Adrenal gland (tissue), 12 donors: ENCODE measurements around the gene ABLIM2. TPM values are rescaled to one million over a fixed set of nuclear protein-coding genes. Genes with fewer than 3 reads are reported as not detected.
A peak's percentile ranks its signal among the peaks of the same experiment; 100 is the strongest.

Experiments used
- DNase-seq, 7 donors: peaks; one replicate each; pipeline ENCODE4 v3.0.0-alpha.2; 2019 to 2020
- H3K27ac ChIP-seq, 5 donors: fragments of 200-600 bp; sonication (generic) in 4 of 5; 1 replicate in 3 of 5; 2 replicates in 2 of 5; pipeline versions ENCODE4 v1.5.1 to v1.8.0; 2016 to 2020; ENCODE audit warnings: mild to moderate bottlenecking in 1 of 5
- H3K27me3 ChIP-seq: fragments of 200-600 bp; 2 replicates; pipeline ENCODE4 v1.8.0; 2021
- H3K36me3 ChIP-seq, 2 donors: fragments of 200-600 bp; replicated peaks in 1 of 2; 1 replicate in 1 of 2; 2 replicates in 1 of 2; pipeline versions ENCODE4 v1.5.1 to v1.8.0; 2018 to 2022
- H3K4me1 ChIP-seq, 2 donors: fragments of 200-600 bp; replicated peaks in 1 of 2; 1 replicate in 1 of 2; 2 replicates in 1 of 2; pipeline versions ENCODE4 v1.5.1 to v1.8.0; 2018 to 2021
- H3K4me3 ChIP-seq, 4 donors: fragments of 200-600 bp; sonication (generic) in 3 of 4; one replicate each; pipeline ENCODE4 v1.5.1; 2016 to 2018
- H3K9me3 ChIP-seq, 3 donors: fragments of 200-600 bp; sonication (generic) in 1 of 3; replicated peaks in 1 of 3; 1 replicate in 2 of 3; 2 replicates in 1 of 3; pipeline versions ENCODE4 v1.5.1 to v1.8.0; 2016 to 2021
- CTCF ChIP-seq, 6 experiments: fragments of 450-650 bp in 4 of 6; fragments of 200-600 bp in 2 of 6; sonication (generic) in 1 of 6; IDR thresholded peaks; 1 replicate in 5 of 6; 2 replicates in 1 of 6; pipeline versions ENCODE4 v1.5.1 to v1.8.0; 2016 to 2021; ENCODE audit warnings: antibody characterized with exemption in 6 of 6, mild to moderate bottlenecking in 2 of 6, moderate library complexity in 1 of 6
- POLR2A ChIP-seq, 2 donors: fragments of 450-650 bp; IDR thresholded peaks; one replicate each; pipeline ENCODE4 v1.6.1; 2017; ENCODE audit warnings: antibody characterized with exemption in 2 of 2, mild to moderate bottlenecking in 2 of 2, moderate library complexity in 1 of 2
- WGBS, 4 donors: extraction: QIAGEN DNeasy Blood & Tissue Kit in 2 of 4; methylation state at CpG; one replicate each; pipeline versions ENCODE4 v1.1.5 to v1.1.7; 2013 to 2017; 5-methylcytosine and 5-hydroxymethylcytosine counted together
- intact Hi-C, 2 donors: fragments of 100-400 bp; cut with DNase I; formaldehyde crosslinking; loops; one replicate each; pipeline versions ENCODE4 v1.14.1 to v1.15.0; 2022 to 2023
- polyA plus RNA-seq, 3 donors: library from polyadenylated mRNA; stranded (reverse); fragments of 200-250 nt in 2 of 3; fragments of 350-450 nt in 1 of 3; fragmentation: Illumina TruSeq in 1 of 3; extraction: RNeasy Lipid Tissue Mini Kit (QIAGEN cat#74804) in 1 of 3; gene quantifications; one replicate each; pipeline ENCODE4 v1.2.3, GENCODE V29; 2013 to 2014
- total RNA-seq, 9 donors: library from RNA; depleted of rRNA in 4 of 9; stranded (reverse); fragments of >200 nt in 4 of 9; fragments of 120-200 nt in 1 of 9; fragmentation: NEBNext Ultra II Directional in 1 of 9; extraction: Animal tissue kit (Norgen Biotek cat#: 25700) in 1 of 9; gene quantifications; one replicate each; pipeline versions ENCODE4 v1.1.0 to v1.2.4, GENCODE V29; 2013 to 2023
- donor health status: healthy with polysubstance abuse.
- donor health status: Bipolar disorder and iron deficiency.
- donor health status: DM: yes; HTN: yes; CAD: no.
- donor health status: DM: no; HTN: no; CAD: no.
- donor health status: DM: no; HTN: no; CAD: no.
- donor health status: DM: yes; HTN: yes; CAD: no.

ABLIM2 gene
- total and polyA plus RNA-seq, 12 donors: 5.8 to 31.2 (median 14.6) TPM

- H3K27me3 ChIP-seq: no peaks in the 10 kb centered on the region
- peaks cover 4 to 19% of the 10 kb centered on the region in 2 donors for H3K4me1 ChIP-seq
- H3K27ac ChIP-seq: no peak overlapping the region
- H3K4me3 ChIP-seq: no peak overlapping the region
- H3K36me3 ChIP-seq: no peaks in the 10 kb centered on the region
- intact Hi-C loops: no loop called here
- H3K9me3 ChIP-seq: no peaks in the 10 kb centered on the region
- TF ChIP-seq POLR2A (IDR thresholded peaks at IDR 0.05) (no peak), CTCF (IDR thresholded peaks at IDR 0.05) (no peak)
- WGBS, 4 donors: 80 to 92% (median 91%) methylated on average over 10 of the region's 10 CpGs
- no peak for DNase-seq
Observed at GRCh38 chr4:8013976-8014726, 144.5 kb downstream of the ABLIM2 start.

- no peaks in the 10 kb centered on the region for H3K9me3 ChIP-seq
- 96 to 98% (median 96%) methylated on average over 3 of the region's 3 CpGs for WGBS, 4 donors
- intact Hi-C loops: no loop called here
- TF ChIP-seq CTCF (IDR thresholded peaks at IDR 0.05) (no peak), POLR2A (IDR thresholded peaks at IDR 0.05) (no peak)
- no peaks in the 10 kb centered on the region for H3K36me3 ChIP-seq
- no peaks in the 10 kb centered on the region for H3K27me3 ChIP-seq
- no peak overlapping the region for H3K27ac ChIP-seq
- H3K4me3 ChIP-seq: no peak overlapping the region
- peaks cover 4 to 19% of the 10 kb centered on the region in 2 donors for H3K4me1 ChIP-seq
- DNase-seq: no peak
Observed at GRCh38 chr4:8012517-8012916, 146.1 kb downstream of the ABLIM2 start.

- peak; percentile 90 to 97 (median 94) for DNase-seq
- Histone ChIP-seq H3K4me3 (no peak overlapping the region), H3K36me3 (no peaks in the 10 kb centered on the region), H3K27me3 (no peaks in the 10 kb centered on the region), H3K4me1 (peaks cover 4 to 19% of the 10 kb centered on the region in 2 donors), H3K9me3 (no peaks in the 10 kb centered on the region), H3K27ac (peak overlapping the region in 2 of 5 donors; percentile 26 to 77)
- 6 to 16% (median 15%) methylated on average over 9 to 12 of the region's 12 CpGs for WGBS, 4 donors
- no peak for TF ChIP-seq CTCF (IDR thresholded peaks at IDR 0.05)
- no peak for TF ChIP-seq POLR2A (IDR thresholded peaks at IDR 0.05)
- intact Hi-C loops: no loop called here
Observed at GRCh38 chr4:8010618-8011017, 148.0 kb downstream of the ABLIM2 start.

GRCh38 chr4:8009710-8010511 is 148.7 kb downstream of the ABLIM2 start:
- TF ChIP-seq CTCF (IDR thresholded peaks at IDR 0.05): no peak
- TF ChIP-seq POLR2A (IDR thresholded peaks at IDR 0.05): no peak
- Histone ChIP-seq H3K27ac (peak overlapping the region in 2 of 5 donors; percentile 26 to 77), H3K36me3 (peaks cover 0 to 6% of the 10 kb centered on the region in 2 donors), H3K9me3 (no peaks in the 10 kb centered on the region), H3K27me3 (no peaks in the 10 kb centered on the region), H3K4me1 (peaks cover 4 to 19% of the 10 kb centered on the region in 2 donors), H3K4me3 (no peak overlapping the region)
- 60 to 66% (median 62%) methylated on average over 18 to 28 of the region's 28 CpGs for WGBS, 4 donors
- DNase-seq: peak in 2 of 7 donors; percentile 27 to 44
- intact Hi-C loops: no loop called here
